Fibroblast of villous mesenchyme (primary cell): Measurements from ENCODE around the gene POTEC. TPM values are rescaled to one million over a fixed set of nuclear protein-coding genes. Genes with fewer than 3 reads are reported as not detected.
"Not testable (repeated sequence)": the region's sequence is repeated elsewhere in the genome, so short reads cannot be mapped to it uniquely, and the experiment has no call there.

ENCODE experiments used
- DNase-seq: peaks from one replicate; pipeline ENCODE4 v3.0.0-alpha.2; 2010; ENCODE audit warnings: low read depth
- H3K4me3 ChIP-seq: 2 replicates; pipeline ENCODE4 v1.5.1; 2011; ENCODE audit warnings: low read depth, mild to moderate bottlenecking, low read length
- total RNA-seq: library from RNA; depleted of rRNA; stranded (reverse); fragments of >200 nt; gene quantifications from 2 replicates; pipeline ENCODE4 v1.2.3, GENCODE V29; 2012
- TF ChIP-seq, protein P1 (sequence below): IDR thresholded peaks from 2 replicates; pipeline ENCODE4 v1.5.1; 2012; ENCODE audit warnings: low read depth, mild to moderate bottlenecking, low read length; ENCODE audit not compliant: insufficient read depth

POTEC gene
- total RNA-seq: under 0.01 TPM in 1 of 2 replicates, not detected in the other

DNA sequence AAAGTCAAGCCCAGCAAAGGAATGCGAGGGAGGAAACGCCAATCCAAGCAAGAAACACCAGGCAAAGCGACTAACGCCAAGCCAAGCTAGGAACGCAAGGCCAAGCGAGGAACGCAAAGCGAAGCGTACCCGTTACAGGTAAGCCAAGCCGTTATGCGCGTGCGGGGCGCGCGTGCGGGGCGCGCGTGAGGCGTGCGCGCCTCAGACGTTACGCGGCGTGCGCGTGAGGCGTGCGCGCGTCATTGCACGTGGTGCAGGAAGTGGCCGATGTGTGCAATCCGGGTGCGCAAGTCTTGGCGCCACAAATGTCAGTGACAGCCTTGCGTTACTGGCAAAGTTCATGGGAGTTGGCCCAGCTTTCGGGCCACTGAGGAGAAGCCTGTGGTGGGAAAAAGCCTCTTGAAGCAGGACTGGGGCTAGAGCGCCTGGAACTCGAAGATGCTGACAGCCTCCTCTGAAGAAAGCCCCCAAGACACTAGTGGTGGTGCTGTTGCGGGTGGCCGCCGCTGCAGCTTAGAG lies at the start of gene POTEC:
POTEC (minus strand) TSS at position 155 of the 519 bp plus-strand sequence. CDS start 454 bp downstream, outside the sequence.
- not testable (repeated sequence) for H3K4me3 ChIP-seq

DNA sequence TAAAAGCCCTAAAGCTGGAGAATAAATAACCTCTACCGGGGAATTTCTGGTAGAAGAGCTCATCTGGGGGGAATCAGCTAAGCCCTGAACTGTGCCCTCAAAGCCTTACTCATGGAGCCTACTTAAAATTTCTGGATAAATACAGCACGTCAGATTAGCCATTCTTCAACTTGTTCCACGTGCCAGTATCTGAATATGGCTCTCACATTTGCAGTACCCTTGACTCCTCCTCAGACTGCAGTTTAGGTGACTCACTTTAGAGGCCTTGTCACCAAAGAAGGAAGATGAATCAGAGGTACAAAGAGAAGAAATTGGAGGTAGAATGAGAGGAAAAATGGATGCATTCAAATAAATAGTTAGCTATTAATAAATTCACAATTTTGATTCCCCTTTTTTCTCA lies 34.6 kb upstream of the POTEC start:
- TF ChIP-seq, protein P1, sequence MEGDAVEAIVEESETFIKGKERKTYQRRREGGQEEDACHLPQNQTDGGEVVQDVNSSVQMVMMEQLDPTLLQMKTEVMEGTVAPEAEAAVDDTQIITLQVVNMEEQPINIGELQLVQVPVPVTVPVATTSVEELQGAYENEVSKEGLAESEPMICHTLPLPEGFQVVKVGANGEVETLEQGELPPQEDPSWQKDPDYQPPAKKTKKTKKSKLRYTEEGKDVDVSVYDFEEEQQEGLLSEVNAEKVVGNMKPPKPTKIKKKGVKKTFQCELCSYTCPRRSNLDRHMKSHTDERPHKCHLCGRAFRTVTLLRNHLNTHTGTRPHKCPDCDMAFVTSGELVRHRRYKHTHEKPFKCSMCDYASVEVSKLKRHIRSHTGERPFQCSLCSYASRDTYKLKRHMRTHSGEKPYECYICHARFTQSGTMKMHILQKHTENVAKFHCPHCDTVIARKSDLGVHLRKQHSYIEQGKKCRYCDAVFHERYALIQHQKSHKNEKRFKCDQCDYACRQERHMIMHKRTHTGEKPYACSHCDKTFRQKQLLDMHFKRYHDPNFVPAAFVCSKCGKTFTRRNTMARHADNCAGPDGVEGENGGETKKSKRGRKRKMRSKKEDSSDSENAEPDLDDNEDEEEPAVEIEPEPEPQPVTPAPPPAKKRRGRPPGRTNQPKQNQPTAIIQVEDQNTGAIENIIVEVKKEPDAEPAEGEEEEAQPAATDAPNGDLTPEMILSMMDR: no peak
- DNase-seq: no peak
- H3K4me3 ChIP-seq: no peak overlapping the region

More for the DNA sequence above, at the start of gene POTEC:
- DNase-seq: not testable (repeated sequence)

DNA sequence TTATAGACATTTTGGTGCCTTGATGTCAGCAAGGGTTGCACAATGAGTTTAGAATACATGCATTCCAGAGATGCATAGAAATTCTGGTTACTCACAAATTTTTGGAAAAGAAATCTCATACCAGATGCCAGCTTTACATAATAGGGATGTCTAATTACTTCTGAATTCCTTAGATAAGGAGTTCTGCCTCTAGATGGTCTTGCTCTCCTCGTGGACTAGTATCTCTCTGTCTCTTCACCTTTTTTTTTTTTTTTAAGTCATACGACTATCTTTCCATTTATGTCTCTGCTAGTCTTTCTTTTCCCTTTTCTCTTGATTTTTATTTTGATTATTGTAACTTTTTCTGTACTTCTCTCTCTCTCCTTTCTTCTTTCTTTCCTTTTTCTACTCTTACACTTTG lies 16.1 kb upstream of the POTEC start:
- not testable (repeated sequence) for H3K4me3 ChIP-seq, DNase-seq

DNA sequence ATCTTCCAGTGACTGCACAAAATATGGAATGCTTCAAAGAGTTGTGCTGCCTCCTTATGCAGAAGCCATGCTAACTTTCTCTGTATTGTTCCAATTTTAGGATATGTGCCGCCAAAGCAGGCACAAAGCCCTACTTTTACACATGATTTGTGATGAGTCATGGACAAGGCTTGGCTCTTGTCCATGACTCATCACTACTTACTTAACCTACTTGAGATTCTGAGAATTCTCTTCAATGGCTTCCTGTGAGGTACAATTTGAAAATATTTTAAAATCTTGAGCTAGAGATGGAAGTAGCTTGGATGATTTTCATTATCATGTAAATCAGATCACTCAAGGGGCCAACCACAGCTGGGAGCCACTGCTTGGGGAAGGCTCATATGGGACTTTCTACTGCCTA lies 11.7 kb downstream of the POTEC start:
- not testable (repeated sequence) for DNase-seq, H3K4me3 ChIP-seq

DNA sequence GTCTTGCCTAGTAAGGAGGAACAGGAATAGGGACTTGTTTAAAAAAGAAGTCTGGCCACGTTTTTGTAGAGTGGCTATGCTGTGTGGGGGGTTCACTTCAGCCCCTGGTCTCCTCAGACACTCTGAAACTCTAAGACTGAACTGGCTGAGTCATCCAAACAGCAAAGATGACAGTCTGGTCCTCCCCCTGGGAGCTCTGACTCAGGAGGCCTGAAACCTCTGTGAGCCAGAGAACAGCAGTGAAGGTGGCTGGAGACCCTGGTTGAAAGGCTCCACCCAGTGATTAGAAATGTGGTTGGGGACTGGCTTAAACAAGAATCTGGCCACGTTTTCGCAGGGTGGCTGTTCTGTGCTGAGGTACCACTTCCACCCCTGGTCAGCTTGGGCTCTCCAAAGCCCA lies 32.7 kb downstream of the POTEC start:
- H3K4me3 ChIP-seq, DNase-seq: not testable (repeated sequence)

DNA sequence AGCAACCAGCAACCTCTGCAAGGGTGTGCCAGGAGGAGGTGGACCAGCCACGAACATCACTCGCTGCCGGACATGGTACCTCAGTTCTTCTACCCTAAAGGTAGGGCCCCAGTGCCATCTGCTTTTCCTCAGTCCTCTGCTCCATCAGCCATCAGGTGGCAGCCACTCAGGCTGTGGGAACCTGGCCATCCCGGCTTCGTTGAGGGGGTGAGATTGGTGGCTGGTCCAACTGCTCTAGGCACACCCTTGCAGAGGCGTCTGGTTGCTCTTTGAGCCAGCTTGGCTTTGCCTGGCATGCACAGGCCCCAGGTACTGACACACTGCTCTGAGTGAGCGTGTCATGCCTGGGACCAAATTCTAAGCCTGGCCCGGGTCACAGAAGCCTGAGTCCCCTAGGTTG lies 39.7 kb downstream of the POTEC start:
- DNase-seq, H3K4me3 ChIP-seq: not testable (repeated sequence)

DNA sequence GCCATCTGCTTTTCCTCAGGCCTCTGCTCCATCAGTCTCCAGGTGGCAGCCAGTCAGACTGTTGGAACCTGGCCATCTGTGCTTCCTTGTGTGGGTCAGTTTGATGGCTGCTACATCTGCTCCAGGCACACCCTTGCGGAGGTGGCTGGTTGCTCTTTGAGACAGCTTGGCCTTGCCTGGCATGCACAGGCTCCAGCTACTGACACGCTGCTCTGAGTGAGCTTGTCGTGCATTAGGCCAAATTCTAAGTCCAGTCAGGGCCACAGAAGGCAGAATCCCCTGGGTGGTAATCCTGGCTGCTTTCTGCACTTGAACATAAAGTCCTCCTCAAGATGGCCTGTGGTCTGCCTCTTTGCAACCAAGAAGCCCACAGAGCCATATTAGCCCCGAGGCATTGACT lies 41.5 kb downstream of the POTEC start:
- not testable (repeated sequence) for H3K4me3 ChIP-seq, DNase-seq

DNA sequence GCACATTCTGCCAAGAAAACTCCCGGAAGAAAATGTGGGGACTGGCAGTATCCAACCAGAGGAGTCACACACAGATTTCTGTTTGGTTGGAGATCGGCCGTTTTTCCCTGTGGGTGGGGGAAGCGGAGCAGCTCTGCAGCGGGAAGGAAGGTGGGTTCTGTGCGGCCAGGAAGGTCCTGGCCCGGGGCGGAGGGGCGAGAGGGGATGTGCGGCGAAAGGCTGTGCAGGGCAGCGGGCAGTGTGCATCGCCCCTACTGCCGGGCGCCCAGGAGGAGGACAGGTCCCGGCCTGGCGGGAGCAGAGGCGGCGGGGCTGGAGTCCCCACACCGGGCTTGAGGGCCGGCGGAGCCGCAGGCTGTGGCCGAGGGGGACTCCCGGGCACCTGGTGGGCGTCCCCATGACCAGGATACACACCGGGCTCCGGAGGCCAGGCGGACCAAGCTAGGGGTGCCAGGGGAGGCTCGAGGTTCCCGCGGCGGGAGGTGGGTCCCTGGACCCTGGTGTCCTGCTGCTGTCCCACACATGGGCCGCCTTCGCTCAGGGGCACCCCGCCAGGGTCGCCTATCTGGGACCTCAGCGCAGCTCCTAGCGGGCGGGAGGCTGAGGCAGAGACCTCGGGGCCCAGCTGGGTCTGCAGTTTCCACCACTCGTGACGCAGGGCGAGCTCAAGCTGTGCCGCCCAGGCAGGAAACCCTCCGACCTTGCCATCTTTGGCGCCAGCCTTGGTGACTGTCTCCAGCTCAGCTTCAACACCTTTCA lies 54.0 kb downstream of the POTEC start:
- not testable (repeated sequence) for DNase-seq, H3K4me3 ChIP-seq

DNA sequence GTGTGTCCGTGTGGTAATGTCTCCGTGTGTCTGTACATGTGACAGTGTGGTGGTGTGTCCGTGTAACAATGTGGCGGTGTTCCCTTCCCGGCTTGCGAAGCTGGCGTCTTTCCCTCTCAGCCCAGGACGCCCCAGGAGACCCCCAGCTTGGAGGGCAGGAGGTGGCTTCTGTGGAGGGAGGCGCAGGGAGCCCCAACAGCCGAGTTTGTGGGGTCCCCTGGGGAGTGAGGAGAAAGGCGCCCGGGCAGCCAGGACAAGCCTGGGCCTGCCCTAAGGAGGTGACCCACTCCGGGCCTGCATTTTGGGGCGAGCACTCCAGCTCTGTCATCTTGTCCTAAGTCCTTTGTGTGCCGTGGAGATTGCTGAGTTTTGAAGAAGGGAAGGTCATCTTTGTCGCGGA lies 54.6 kb downstream of the POTEC start:
- DNase-seq: not testable (repeated sequence)

DNA sequence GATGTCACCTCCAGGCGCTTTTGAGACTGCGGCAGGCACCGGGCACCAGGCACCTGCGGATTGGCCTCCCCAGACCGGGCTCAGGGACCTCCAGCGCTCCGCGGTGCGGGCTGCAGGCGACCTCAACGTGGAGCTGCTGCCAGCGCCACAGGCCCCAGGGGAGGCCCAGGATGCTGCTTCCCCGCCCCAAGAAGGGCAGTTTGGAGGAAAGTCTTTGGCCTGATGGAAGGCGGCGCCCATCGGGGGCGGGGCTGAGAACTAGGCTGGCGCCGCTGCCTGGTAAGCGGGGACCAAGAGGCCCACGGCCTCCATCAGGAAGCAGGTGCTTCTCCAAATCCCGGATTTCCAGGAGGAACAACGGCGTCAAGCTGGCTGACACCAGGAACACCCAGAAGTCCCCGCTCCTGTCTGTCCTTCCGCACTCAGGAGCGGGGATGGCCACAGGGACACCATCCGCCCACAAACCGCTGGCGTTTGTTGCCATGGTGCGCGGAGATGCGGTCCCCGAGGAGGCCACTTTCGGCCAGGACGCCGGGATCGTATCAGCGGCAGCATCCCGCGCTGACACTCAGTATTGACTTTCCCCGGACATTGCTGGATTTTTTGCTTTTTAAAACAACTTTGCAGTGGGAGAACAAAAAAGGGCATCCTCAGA lies 56.3 kb downstream of the POTEC start:
- not testable (repeated sequence) for DNase-seq, H3K4me3 ChIP-seq

More for the DNA sequence above, 54.6 kb downstream of the POTEC start:
- not testable (repeated sequence) for H3K4me3 ChIP-seq

DNA sequence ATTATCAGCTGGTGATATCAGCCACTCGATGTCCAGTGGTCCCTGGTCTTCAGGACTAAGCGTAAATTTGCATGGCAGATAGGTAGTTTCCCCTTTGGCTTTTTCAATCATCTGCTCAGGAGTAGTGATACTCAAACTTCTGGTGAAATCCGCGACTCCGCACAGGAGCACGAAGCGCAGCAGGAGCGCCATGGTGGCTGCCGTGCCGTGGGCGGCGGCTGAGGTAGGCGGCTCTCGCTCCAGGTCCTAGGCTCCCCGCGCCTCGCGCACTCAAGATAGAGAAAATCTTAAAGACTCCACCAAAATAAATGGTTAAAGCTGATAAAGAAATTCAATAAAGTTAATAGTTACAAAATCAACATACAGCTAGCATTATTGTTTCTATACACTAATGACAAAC lies 64.3 kb downstream of the POTEC start:
- DNase-seq, H3K4me3 ChIP-seq: not testable (repeated sequence)

DNA sequence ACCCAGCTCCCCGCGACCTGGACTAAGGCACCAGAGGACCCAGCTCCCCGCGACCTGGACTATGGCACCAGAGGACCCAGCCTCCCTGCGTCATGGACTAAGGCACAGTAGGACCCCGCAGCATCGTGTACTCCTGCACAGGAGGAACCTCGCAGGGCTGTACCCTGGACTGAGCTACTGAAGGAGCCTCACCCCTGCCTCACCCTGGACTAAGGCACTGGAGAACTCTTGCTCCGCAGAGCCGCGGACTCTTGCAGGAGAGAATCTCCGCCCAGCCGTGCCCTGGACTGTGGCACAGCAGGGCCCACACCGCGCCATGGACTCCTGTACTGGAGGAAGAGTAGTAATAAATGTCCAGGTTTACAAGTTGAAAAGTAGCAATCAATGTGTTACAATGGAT lies 67.9 kb downstream of the POTEC start:
- DNase-seq, H3K4me3 ChIP-seq: not testable (repeated sequence)

DNA sequence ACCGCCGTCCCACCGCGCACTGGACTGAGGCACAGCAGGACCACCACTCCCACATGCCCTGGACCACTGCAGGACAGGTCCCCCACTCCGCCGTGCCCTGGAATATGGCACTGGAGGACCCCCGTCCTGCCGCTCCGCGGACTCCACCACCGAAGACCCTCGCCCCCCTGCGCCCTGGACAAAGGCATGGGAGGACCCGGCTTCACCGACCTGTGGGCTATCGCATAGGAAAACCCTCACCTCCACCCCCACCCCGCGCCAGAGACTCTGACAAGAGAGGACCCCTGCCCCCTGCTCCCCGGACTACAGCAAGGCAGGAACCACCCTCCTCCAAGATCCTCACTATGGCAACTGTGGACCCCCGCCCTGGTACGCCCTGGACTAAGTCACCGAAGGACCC lies 68.6 kb downstream of the POTEC start:
- DNase-seq: not testable (repeated sequence)

DNA sequence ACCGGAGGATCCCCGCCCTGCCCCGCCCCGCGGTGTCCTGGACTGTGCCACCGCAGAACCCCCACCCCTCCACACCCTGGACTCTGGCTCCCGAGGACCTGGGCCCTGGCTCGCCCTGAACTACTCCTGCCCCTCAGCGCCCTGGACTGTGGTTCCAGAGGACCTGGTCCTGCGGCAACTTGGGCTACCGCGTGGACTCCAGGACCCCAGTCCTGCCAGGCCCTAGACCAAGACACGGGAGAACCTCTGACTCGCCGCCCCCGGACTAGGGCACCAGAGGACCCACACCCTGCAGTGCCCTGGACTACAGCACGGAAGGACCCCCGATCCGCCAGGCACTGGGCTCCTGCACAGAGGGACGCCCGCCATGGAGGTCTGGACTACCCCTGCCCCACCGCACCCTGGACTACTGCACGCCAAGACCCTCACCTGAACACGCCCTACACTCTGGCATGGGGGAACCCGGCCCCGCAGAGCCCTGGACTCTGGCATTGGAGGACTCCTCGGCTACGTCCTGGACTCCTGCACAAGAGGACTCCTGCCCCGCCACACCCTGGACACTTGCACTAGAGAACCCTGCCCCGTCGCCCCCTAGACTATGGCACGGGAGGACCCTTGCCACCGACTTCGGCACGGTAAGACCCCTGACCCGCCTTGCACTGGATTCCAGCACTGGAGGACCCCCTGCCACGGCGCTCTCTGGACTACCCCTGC lies 69.2 kb downstream of the POTEC start:
- DNase-seq, H3K4me3 ChIP-seq: not testable (repeated sequence)

More for the DNA sequence above, 68.6 kb downstream of the POTEC start:
- not testable (repeated sequence) for H3K4me3 ChIP-seq

DNA sequence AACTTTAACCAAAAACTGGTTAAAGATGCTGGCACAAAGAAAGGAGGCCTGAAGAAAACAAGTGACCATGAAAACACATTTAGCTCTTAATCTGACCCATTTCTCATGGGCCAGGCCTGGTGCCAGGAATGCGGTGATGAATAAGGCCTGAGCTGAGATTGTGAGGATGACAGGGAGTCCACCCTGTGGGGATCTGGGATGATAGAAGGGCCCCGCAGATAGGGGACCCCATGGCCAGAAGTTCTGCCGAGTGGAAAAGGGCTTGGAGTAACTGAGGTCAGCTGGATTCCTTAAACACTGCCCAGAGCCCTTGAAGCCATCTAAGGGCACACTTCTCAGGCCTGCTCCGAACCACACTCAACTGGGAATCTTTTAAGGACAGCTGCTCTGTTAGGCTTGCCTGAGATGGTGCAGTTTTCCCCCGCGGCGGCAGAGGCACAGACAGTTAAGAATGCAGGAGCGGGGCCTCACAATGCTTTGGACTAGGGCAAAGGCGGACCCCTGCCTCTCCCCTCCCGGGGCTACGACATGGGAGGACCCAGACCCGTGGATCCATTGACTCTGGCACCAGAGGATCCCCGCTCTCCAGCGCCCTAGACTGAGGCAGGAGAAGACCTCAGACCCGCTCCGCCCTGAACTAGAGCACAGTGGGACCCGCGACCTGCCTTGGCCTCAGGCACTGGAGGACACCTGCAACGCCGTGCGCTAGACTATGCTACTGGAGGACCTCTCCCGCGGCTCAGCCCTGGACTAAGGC lies 70.0 kb downstream of the POTEC start:
- not testable (repeated sequence) for H3K4me3 ChIP-seq, DNase-seq

DNA sequence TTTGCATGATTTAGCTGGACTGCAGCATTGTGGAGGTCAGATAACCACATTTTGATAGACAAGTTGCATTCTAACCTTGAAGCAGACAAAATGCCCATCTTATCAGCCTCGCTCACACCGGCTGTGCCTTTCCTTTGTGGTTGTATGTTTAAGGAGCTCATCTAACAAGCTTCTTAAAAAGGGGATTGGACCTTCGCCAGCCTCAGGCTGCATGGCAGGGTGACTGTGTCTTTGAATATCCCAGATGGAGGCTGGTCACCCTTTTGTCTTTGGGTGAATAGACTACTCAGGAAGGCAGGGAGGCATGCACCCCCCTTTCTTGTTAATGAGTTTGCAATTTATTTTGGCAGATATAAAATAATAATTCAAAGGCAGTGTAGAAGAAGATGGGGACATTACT lies 72.1 kb downstream of the POTEC start:
- H3K4me3 ChIP-seq, DNase-seq: not testable (repeated sequence)

DNA sequence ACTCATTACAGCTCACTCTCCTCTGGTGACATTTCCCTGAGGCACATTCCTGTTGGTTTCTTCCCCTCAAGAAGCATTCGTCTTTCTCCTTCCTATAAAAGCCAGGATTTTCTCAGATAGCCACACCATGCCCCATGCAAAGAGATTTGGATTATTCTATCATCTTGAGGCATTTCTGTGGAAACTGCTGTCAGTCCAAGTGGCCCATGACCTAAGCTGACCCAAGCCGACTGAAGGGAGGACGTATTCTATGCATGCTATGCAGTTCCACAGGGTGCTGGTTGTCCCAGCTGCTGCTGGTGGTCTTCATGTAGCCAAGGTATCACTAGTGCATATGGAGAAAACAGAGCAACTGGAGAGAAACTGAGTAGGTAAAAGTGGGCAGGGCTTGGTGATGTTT lies 73.0 kb downstream of the POTEC start:
- DNase-seq, H3K4me3 ChIP-seq: not testable (repeated sequence)
